DND-41 (cell line): Measurements from ENCODE around the gene RHPN2.

Experiments used
- EZH2 ChIP-seq: IDR thresholded peaks from 3 replicates; pipeline ENCODE4 v1.6.1; 2012; ENCODE audit warnings: borderline replicate concordance, low read depth, mild to moderate bottlenecking, moderate library complexity, low read length, inconsistent platforms; ENCODE audit not compliant: severe bottlenecking
- TF ChIP-seq, protein P1 (sequence below): IDR thresholded peaks from 2 replicates; pipeline ENCODE4 v1.5.1; 2012; ENCODE audit warnings: borderline replicate concordance, low read length, moderate library complexity, mild to moderate bottlenecking; ENCODE audit not compliant: poor library complexity, severe bottlenecking; ENCODE audit errors: extremely low read depth

- TF ChIP-seq, protein P1, sequence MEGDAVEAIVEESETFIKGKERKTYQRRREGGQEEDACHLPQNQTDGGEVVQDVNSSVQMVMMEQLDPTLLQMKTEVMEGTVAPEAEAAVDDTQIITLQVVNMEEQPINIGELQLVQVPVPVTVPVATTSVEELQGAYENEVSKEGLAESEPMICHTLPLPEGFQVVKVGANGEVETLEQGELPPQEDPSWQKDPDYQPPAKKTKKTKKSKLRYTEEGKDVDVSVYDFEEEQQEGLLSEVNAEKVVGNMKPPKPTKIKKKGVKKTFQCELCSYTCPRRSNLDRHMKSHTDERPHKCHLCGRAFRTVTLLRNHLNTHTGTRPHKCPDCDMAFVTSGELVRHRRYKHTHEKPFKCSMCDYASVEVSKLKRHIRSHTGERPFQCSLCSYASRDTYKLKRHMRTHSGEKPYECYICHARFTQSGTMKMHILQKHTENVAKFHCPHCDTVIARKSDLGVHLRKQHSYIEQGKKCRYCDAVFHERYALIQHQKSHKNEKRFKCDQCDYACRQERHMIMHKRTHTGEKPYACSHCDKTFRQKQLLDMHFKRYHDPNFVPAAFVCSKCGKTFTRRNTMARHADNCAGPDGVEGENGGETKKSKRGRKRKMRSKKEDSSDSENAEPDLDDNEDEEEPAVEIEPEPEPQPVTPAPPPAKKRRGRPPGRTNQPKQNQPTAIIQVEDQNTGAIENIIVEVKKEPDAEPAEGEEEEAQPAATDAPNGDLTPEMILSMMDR, result no peak
- no peak for TF ChIP-seq EZH2
These were observed 56.0 kb downstream of the RHPN2 start for GRCh38 chr19:33008738-33009137.
